Peyer's patch (tissue), 4 donors: ENCODE data around the gene CARD10.

Source experiments
- POLR2A ChIP-seq, 2 donors: fragments of 450-650 bp; IDR thresholded peaks; one replicate each; pipeline ENCODE4 v1.5.1; 2017; ENCODE audit warnings: antibody characterized with exemption in 2 of 2, mild to moderate bottlenecking in 2 of 2, moderate library complexity in 2 of 2
- TF ChIP-seq, protein P1 (sequence below), 6 experiments: fragments of 450-650 bp in 4 of 6; fragments of 200-600 bp in 2 of 6; sonication (generic) in 1 of 6; IDR thresholded peaks; one replicate each; pipeline ENCODE4 v1.5.1; 2017 to 2019; ENCODE audit warnings: antibody characterized with exemption in 6 of 6, mild to moderate bottlenecking in 3 of 6, moderate library complexity in 1 of 6

DNA sequence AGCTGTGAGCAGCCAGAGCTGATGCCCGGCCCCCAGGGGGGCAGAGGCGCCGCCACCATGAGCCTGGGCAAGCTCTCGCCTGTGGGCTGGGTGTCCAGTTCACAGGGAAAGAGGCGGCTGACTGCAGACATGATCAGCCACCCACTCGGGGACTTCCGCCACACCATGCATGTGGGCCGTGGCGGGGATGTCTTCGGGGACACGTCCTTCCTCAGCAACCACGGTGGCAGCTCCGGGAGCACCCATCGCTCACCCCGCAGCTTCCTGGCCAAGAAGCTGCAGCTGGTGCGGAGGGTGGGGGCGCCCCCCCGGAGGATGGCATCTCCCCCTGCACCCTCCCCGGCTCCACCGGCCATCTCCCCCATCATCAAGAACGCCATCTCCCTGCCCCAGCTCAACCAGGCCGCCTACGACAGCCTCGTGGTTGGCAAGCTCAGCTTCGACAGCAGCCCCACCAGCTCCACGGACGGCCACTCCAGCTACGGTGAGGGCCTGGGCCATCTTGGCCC, 47.2 kb upstream of the CARD10 start:
- TF ChIP-seq, protein P1, sequence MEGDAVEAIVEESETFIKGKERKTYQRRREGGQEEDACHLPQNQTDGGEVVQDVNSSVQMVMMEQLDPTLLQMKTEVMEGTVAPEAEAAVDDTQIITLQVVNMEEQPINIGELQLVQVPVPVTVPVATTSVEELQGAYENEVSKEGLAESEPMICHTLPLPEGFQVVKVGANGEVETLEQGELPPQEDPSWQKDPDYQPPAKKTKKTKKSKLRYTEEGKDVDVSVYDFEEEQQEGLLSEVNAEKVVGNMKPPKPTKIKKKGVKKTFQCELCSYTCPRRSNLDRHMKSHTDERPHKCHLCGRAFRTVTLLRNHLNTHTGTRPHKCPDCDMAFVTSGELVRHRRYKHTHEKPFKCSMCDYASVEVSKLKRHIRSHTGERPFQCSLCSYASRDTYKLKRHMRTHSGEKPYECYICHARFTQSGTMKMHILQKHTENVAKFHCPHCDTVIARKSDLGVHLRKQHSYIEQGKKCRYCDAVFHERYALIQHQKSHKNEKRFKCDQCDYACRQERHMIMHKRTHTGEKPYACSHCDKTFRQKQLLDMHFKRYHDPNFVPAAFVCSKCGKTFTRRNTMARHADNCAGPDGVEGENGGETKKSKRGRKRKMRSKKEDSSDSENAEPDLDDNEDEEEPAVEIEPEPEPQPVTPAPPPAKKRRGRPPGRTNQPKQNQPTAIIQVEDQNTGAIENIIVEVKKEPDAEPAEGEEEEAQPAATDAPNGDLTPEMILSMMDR (IDR thresholded peaks at IDR 0.05) = no peak
- TF ChIP-seq POLR2A (IDR thresholded peaks at IDR 0.05) = no peak
